GM19240 (cell line): Measurements from ENCODE around the gene ZNF276.
"Not testable (repeated sequence)": the region's sequence is repeated elsewhere in the genome, so short reads cannot be mapped to it uniquely, and the experiment has no call there.

Experiments
- DNase-seq: peaks from one replicate; pipeline ENCODE4 v3.0.0; 2011; ENCODE audit warnings: low spot score; ENCODE audit not compliant: insufficient read length

Gene ZNF276

DNA sequence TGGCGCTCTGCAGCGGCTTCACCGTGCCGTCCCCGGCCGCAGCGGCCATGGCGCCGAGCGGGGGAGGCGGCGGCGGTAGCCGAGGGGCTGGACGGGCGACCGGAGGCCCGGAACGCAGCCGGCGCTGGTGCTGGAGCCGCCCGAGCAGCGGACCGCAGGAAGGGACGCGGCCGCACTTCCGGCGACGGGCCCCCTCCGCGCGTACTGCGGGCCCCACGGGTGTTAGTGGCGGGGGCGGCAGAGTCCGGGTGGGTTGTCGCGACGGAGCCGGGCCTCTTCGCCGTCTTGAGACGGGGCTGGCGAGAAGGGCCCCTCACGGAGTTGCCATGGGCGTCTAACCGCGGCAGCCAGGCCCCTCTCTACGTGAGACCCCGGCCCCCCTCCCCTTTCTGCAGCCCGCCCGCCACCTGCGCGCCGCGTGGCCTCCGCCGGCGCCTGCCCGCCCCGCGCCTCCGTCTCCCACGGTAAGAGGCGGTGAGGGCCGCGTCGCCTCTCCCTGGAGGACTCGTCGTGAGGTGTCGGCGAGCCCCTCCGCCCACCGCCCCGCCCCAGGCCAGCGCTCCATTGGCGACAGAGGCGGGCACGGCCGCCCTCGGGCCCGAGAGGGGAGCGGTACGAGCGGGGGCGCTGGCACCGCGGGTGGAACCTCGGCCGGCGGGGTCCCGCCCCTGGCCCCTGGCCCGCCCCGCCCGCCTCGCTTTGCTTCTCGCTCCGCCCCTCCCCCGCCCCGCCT, at the start of gene ZNF276, which contains the start of gene VPS9D1:
Gene ZNF276 (plus strand): TSS at position 725 of the 733 bp plus-strand sequence. CDS start 104 bp downstream, outside the sequence.
Gene VPS9D1 (minus strand): TSS at position 86 of the 733 bp plus-strand sequence. CDS start 37 bp downstream, at position 49.
- no peak for DNase-seq

DNA sequence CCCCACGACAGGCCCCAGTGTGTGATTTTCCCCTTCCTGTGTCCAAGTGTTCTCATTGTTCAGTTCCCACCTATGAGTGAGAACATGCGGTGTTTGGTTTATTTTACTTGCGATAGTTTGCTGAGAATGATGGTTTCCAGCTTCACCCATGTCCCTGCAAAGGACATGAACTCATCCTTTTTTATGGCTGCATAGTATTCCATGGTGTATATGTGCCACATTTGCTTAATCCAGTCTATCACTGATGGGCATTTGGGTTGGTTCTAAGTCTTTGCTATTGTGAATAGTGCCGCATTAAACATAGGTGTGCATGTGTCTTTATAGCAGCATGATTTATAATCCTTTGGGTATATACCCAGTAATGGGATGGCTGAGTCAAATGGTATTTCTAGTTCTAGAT, 49.8 kb upstream of the ZNF276 start:
- DNase-seq = not testable (repeated sequence)

GRCh38 chr16:89672177-89672941, 49.0 kb upstream of the ZNF276 start:
- no peak for DNase-seq

GRCh38 chr16:89678258-89678657, 43.1 kb upstream of the ZNF276 start:
- no peak for DNase-seq

DNA sequence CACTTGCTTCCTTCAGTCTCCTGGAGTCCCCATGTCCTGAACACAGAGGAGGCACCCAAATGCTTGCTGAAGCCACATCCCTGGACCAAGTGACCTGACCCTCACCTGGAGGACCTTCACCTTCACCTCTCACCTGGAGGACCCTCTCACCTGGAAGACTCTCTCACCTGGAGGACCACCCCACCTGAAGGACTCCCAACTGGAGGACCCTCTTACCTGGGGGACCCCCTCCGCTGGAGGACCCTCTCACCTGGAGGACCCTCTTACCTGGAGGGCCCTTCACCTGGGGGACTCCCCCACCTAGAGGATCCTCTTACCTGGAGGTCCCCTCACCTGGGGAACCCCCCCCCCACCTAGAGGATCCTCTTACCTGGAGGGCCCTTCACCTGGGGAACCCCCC, 35.4 kb upstream of the ZNF276 start:
- DNase-seq = no peak

- peak; percentile 90 for DNase-seq
Measured at GRCh38 chr16:89686520-89687091, 34.7 kb upstream of the ZNF276 start, which contains the start of gene CDK10. CDK10 (plus strand) TSS chr16:89686689; CDS start chr16:89686711, 22 bp downstream.

GRCh38 chr16:89687092-89687940, 34.0 kb upstream of the ZNF276 start:
- DNase-seq = no peak

GRCh38 chr16:89688395-89688794, 32.9 kb upstream of the ZNF276 start:
- DNase-seq = no peak

DNA sequence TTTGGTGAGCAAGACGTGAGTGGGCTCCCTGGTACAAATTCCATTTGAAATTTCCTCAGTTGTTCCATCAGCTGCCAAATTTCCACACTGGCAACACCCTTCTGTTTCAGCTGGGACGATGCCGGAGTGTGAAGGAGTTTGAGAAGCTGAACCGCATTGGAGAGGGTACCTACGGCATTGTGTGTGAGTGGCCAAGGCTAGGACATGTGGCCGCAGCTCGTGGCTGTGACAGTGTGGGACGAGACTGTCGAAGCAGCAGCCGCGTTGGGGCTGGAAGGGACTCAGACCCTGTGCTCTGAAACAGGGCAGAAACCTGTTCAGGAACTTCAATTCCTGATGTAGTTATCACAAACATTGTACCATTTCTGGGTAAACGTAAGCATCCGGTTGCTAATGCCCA, 32.2 kb upstream of the ZNF276 start:
- DNase-seq = no peak

- not testable (repeated sequence) for DNase-seq
Measured at GRCh38 chr16:89689621-89690020, 31.7 kb upstream of the ZNF276 start.

GRCh38 chr16:89690392-89690901, 30.9 kb upstream of the ZNF276 start:
- no peak for DNase-seq

DNA sequence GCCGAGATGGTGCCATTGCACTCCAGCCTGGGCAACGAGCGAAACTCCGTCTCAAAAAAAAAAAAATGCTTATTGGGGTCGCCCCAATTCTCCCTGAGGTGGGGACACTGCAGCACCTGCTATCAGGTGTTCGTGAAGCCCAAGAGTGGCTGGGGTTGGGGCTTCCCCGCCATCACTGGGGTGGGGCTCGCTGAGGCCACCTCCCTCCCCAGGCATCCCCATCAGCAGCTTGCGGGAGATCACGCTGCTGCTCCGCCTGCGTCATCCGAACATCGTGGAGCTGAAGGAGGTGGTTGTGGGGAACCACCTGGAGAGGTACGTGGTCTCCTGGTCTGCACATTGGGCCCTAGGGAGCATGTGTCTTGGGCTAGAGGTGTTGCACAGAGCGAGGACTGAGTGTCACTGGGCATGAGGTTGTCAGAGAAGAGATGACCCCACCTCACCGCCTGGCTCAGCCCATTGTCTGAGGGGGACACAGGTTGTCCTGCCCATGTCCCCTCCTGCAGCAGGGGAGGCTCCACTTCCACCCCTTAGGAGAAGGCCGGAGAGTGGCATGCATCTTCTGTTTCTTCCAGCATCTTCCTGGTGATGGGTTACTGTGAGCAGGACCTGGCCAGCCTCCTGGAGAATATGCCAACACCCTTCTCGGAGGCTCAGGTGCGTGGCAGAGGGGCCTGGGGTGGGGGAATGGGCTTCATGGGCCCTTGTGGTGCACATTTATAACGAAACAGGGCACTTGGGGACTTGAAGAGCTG, 29.9 kb upstream of the ZNF276 start:
- DNase-seq = no peak

DNA sequence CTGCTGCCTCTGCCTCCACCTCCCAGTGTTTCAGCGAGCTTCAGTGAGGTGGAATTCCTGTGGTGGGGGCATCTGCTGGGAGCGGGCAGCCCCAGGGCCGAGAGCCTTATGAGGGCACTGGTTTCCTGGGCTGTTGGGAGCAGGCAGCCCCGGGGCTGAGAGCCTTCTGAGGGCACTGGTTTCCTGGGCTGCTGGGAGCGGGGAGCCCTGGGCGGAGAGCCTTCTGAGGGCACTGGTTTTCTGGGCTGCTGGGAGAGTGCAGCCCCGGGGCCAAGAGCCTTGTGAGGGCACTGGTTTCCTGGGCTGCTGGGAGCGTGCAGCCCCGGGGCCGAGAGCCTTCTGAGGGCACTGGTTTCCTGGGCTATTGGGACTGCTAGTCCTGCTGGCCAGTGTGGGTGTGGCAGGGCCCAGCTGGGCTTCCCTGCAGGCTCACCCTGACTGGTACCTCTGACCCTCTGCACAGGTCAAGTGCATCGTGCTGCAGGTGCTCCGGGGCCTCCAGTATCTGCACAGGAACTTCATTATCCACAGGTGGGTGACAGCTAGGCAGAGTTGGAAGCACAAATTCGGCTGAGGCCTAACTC, 29.3 kb upstream of the ZNF276 start:
- DNase-seq = no peak

DNA sequence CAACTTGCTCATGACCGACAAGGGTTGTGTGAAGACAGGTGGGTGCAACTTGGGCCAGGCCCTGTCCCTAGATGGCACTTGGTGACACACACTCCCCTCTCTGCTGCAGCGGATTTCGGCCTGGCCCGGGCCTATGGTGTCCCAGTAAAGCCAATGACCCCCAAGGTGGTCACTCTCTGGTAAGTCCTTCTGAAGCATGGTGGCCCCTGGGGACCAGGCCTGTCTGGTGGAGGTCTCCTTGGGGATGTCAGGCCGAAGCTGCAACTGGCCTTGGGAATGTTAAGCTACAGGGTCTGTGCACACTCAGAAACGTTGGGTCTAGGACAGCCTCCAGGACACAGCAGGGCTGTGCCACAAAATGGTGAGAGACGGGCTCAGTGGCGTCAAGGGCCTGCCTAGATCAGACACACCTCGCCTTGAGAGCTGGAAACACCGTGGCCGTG, 28.0 kb upstream of the ZNF276 start:
- no peak for DNase-seq

DNA sequence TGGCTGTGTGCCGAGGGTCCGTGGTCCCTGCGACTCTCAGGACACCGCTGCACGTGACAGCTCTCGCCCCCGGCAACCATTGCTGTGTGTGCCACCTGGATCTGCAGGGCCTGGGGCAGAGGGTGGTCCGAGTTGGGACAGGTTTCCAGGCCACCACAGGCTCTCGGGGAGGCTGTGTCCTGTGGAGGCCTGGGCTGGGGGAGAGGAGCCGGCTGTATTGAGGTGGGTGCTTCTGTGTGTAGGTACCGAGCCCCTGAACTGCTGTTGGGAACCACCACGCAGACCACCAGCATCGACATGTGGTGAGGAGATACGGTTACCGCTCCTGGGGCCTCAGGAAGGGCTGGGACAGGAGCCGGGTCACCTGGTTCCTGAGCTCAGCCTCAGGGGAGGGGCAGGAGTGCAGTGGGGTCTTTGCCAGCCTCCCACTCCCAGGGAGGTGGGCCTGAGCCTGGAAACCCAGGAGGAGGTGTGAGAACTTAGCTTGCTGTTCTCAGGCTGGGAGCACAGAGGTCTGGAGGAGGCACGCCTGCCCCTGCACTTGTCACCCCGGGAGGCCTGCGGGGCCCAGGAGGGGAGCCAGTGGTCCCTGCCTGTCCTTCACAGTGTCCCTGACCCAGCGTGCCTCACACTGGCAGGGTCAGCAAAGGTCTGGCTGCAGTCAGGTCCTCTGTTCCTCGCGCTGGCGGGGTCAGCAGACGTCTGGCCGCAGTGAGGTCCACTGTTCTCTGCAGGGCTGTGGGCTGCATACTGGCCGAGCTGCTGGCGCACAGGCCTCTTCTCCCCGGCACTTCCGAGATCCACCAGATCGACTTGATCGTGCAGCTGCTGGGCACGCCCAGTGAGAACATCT, 27.2 kb upstream of the ZNF276 start:
- no peak for DNase-seq

DNA sequence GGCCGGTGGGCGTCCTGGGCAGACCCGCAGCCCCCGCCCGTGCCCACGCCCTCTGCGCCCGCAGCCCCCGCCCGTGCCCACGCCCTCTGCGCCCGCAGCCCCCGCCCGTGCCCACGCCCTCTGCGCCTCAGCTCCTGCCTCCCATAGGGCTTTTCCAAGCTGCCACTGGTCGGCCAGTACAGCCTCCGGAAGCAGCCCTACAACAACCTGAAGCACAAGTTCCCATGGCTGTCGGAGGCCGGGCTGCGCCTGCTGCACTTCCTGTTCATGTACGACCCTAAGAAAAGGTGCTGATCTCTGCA, 26.6 kb upstream of the ZNF276 start:
- DNase-seq = not testable (repeated sequence)

DNA sequence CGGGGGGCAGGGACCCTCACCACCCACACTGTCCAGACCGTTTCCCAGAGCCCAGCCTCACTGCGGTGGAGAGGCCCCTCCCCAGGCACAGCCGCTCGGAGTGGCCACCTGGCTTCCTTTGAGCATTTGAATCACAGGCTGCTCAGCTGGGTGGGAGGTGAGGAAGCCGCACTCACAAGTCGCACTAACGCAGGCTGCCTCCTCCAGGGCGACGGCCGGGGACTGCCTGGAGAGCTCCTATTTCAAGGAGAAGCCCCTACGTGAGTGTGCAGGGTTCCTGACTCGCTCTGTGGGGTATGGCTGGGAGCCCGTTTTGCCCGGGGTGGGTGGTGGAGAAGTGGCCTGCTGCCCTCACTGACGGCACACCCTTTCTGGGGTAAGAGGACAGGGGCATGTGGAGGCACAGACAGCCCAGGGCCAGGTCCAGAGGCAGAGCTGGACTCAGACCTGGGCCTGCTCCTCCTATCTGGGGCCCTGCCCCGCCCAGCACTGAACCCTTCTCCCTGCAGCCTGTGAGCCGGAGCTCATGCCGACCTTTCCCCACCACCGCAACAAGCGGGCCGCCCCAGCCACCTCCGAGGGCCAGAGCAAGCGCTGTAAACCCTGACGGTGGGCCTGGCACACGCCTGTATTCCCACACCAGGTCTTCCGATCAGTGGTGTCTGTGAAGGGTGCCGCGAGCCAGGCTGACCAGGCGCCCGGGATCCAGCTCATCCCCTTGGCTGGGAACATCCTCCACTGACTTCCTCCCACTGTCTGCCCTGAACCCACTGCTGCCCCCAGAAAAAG, 26.1 kb upstream of the ZNF276 start:
- no peak for DNase-seq
